Measurements from ENCODE around the gene SGPL1.

SGPL1 gene

DNA sequence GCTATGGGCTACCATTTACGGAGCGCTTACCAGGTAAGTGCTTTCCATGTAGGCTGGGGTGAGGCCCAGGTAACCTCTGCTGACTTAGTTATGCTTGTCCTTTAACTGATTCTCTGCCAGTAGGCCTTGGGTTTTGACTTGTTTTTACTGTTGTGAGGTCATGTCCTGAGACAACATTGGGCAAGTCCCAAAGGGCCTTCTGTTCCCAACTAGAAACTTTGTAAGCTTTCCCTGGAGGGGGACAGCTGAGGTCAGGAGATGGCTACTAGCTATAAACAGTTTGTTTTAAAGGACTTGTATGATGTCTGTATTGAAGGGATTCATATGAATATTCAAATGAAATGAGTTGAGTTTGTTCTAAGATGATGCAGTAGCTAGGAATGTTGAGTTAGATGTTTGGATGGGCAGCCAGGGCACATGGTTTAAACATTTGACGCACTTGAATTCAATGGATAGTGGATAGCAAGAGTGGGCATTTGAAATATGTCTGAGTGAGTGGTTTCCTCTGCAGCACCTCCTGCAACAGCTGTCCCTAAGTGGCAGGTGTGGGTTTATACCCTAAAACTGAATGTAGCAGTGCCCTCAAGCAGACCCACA lies 10.0 kb upstream of the SGPL1 start:
- TF ChIP-seq CTCF (IDR thresholded peaks at IDR 0.05; ENCODE audit: insufficient read depth, low read length, poor library complexity, severe bottlenecking) = no peak
- no peaks in the 10 kb centered on the region for H3K36me3 ChIP-seq (ENCODE audit: control insufficient read depth, insufficient read depth, low read length)
- no peak for DNase-seq (ENCODE audit: extremely low read depth, insufficient read length)
- no peak overlapping the region for H3K4me3 ChIP-seq (replicated peaks; ENCODE audit: low read depth, low read length)
- H3K27me3 ChIP-seq (replicated peaks; ENCODE audit: control insufficient read depth, insufficient read depth, low read length) = peaks cover 2% of the 10 kb centered on the region

- TF ChIP-seq CTCF (IDR thresholded peaks at IDR 0.05; ENCODE audit: insufficient read depth, low read length, poor library complexity, severe bottlenecking) = no peak
- Histone ChIP-seq H3K4me3 (replicated peaks; ENCODE audit: low read depth, low read length) (no peak overlapping the region), H3K36me3 (ENCODE audit: control insufficient read depth, insufficient read depth, low read length) (no peaks in the 10 kb centered on the region), H3K27me3 (replicated peaks; ENCODE audit: control insufficient read depth, insufficient read depth, low read length) (peaks cover 2% of the 10 kb centered on the region)
- no peak for DNase-seq (ENCODE audit: extremely low read depth, insufficient read length)
Observed at GRCh38 chr10:70806841-70807240, 8.9 kb upstream of the SGPL1 start.

GRCh38 chr10:70807556-70807955 lies 8.2 kb upstream of the SGPL1 start:
- no peak overlapping the region for H3K4me3 ChIP-seq (replicated peaks; ENCODE audit: low read depth, low read length)
- TF ChIP-seq CTCF (IDR thresholded peaks at IDR 0.05; ENCODE audit: insufficient read depth, low read length, poor library complexity, severe bottlenecking) = no peak
- H3K36me3 ChIP-seq (ENCODE audit: control insufficient read depth, insufficient read depth, low read length) = no peaks in the 10 kb centered on the region
- DNase-seq (ENCODE audit: extremely low read depth, insufficient read length) = no peak
- peaks cover 2% of the 10 kb centered on the region for H3K27me3 ChIP-seq (replicated peaks; ENCODE audit: control insufficient read depth, insufficient read depth, low read length)

GRCh38 chr10:70809011-70809611 lies 6.6 kb upstream of the SGPL1 start:
- H3K27me3 ChIP-seq (replicated peaks; ENCODE audit: control insufficient read depth, insufficient read depth, low read length) = peaks cover 2% of the 10 kb centered on the region
- DNase-seq (ENCODE audit: extremely low read depth, insufficient read length) = no peak
- no peak overlapping the region for H3K4me3 ChIP-seq (replicated peaks; ENCODE audit: low read depth, low read length)
- no peaks in the 10 kb centered on the region for H3K36me3 ChIP-seq (ENCODE audit: control insufficient read depth, insufficient read depth, low read length)
- no peak for TF ChIP-seq CTCF (IDR thresholded peaks at IDR 0.05; ENCODE audit: insufficient read depth, low read length, poor library complexity, severe bottlenecking)

DNA sequence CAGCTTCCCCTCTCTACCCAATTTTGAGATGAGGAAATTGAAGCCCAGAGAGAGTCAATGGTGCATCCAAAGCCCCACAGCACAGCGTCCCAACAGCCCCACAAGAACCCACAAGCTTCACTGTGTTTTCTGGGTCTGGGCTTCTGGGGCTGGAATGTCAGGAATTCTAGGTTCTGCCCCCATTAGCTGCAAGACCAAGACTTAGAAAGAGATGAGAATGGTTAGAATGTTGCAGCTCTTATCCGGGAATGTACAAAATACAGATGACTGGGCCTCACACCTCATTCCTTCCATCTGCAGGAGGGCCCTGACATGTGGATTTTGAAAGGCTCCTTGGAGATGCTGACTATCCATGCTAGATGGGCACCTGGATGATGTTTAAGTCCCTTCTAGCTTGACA lies 6.0 kb upstream of the SGPL1 start:
- H3K4me3 ChIP-seq (replicated peaks; ENCODE audit: low read depth, low read length) = no peak overlapping the region
- DNase-seq (ENCODE audit: extremely low read depth, insufficient read length) = no peak
- H3K36me3 ChIP-seq (ENCODE audit: control insufficient read depth, insufficient read depth, low read length) = no peaks in the 10 kb centered on the region
- peaks cover 2% of the 10 kb centered on the region for H3K27me3 ChIP-seq (replicated peaks; ENCODE audit: control insufficient read depth, insufficient read depth, low read length)
- TF ChIP-seq CTCF (IDR thresholded peaks at IDR 0.05; ENCODE audit: insufficient read depth, low read length, poor library complexity, severe bottlenecking) = no peak
